ENCODE results near the gene BATF. TPM values are rescaled to one million over a fixed set of nuclear protein-coding genes. Genes with fewer than 3 reads are reported as not detected.

The BATF gene
- total RNA-seq, 1 donor from 2014 or later, result 0.93 TPM

DNA sequence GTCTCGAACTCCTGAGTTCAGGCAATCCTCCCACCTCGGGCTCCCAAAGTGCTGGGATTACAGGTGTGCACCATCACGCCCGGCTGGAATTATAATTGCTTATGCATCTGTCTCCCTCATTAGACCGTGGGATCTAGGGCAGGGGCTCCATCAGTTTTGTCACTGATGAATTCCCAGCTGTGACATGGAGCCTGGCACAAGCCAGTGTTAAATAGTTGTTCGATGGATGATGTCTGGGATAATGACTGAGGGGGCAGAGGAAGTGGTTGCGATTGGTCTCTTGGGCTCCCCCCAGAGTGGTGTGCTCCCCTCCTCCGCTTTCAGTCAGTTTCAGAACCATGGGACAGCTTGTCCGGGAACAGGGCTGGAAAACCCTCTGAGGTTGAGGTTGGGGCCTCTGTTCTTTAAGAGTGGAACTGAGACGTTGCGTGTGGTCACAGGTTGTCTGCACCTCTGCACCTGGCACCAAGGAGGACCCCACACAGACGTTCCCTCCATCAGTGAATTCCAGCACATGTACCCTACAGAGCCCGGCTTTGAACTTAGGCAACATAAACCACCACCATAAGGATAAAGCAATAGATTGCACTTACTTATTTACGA is 30.8 kb upstream of the BATF start:
- Histone ChIP-seq H3K9me3 (replicated peaks) (no peaks in the 10 kb centered on the region), H3K36me3 (no peaks in the 10 kb centered on the region), H3K4me3 (no peak overlapping the region), H3K4me1 (no peaks in the 10 kb centered on the region), H3K27ac (replicated peaks) (no peak overlapping the region), H3K27me3 (ENCODE audit: low read depth) (no peaks in the 10 kb centered on the region)
- intact Hi-C loops (cut with micrococcal nuclease), result no loop called here
- no peak for DNase-seq
- TF ChIP-seq, protein P1, sequence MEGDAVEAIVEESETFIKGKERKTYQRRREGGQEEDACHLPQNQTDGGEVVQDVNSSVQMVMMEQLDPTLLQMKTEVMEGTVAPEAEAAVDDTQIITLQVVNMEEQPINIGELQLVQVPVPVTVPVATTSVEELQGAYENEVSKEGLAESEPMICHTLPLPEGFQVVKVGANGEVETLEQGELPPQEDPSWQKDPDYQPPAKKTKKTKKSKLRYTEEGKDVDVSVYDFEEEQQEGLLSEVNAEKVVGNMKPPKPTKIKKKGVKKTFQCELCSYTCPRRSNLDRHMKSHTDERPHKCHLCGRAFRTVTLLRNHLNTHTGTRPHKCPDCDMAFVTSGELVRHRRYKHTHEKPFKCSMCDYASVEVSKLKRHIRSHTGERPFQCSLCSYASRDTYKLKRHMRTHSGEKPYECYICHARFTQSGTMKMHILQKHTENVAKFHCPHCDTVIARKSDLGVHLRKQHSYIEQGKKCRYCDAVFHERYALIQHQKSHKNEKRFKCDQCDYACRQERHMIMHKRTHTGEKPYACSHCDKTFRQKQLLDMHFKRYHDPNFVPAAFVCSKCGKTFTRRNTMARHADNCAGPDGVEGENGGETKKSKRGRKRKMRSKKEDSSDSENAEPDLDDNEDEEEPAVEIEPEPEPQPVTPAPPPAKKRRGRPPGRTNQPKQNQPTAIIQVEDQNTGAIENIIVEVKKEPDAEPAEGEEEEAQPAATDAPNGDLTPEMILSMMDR (IDR thresholded peaks at IDR 0.05; ENCODE audit: borderline replicate concordance), result no peak

DNA sequence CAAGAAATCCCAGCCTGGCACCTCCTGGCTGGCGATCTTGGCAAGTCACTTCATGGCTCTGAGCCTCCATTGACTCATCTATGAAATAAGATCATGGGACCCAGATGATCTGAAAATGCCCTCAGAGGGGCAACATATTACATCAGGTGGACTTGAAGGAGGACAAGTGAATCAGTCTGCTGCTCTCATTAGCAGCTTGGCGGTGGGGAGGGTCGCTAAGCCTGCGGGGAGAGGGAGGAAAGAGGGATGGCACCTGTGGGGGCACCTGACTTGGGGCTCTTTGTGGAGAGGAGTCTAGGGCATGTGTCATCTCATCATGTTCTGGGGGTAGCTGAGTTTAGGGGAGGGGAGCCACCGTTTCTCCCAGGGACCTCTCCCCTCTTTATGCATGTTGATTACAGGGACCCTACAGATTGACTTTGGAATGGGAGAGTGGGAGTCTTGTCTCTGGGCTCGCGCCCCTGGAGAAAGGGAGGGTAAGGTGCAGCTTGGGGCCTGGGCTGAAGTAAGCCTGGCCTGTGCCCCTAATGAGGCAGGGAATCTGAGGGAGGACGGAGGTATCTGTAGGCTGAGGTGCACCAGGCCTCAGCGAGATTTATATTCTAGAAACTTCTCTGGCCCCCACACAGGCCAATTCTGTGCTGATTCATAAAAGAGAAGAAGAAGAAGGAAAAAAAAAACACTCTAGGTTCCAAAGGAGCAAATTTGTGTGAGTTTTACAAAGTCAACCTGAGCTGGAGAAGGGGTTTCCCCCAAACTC is 29.3 kb upstream of the BATF start:
- TF ChIP-seq, protein P1 (IDR thresholded peaks at IDR 0.05; ENCODE audit: borderline replicate concordance), result no peak
- Histone ChIP-seq H3K4me3 (no peak overlapping the region), H3K36me3 (no peaks in the 10 kb centered on the region), H3K4me1 (no peaks in the 10 kb centered on the region), H3K27ac (replicated peaks) (no peak overlapping the region), H3K9me3 (replicated peaks) (no peaks in the 10 kb centered on the region), H3K27me3 (ENCODE audit: low read depth) (no peaks in the 10 kb centered on the region)
- DNase-seq, result no peak
- intact Hi-C loops (cut with micrococcal nuclease), result no loop called here

DNA sequence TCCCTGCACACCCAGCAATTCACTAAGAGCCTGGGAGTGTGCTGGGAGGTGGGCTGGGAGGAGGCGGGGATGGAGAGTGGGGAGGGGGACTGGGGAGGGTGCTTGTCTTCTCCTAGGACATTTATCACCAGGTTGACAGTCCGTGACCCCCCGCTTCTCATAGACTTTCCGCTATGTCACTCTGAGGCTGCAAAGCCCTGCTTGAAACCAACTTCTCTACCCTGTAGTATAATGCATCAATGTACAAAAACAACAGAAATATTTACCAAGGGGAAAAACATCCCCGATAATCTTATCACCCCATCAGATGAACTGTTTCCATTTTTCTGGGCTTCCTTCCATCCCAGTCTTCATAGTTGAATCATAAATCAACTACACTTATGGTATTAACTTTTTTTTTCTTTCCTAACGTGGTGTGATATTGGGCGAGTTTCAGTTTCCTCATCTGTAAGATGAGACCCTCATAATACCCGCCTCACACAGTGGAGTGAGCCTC is 28.6 kb upstream of the BATF start:
- intact Hi-C loops (cut with micrococcal nuclease), result no loop called here
- no peak overlapping the region for H3K27ac ChIP-seq (replicated peaks)
- TF ChIP-seq, protein P1 (IDR thresholded peaks at IDR 0.05; ENCODE audit: borderline replicate concordance), result no peak
- H3K36me3 ChIP-seq, result no peaks in the 10 kb centered on the region
- H3K4me3 ChIP-seq, result no peak overlapping the region
- H3K27me3 ChIP-seq (ENCODE audit: low read depth), result no peaks in the 10 kb centered on the region
- no peaks in the 10 kb centered on the region for H3K4me1 ChIP-seq
- no peak for DNase-seq
- no peaks in the 10 kb centered on the region for H3K9me3 ChIP-seq (replicated peaks)

DNA sequence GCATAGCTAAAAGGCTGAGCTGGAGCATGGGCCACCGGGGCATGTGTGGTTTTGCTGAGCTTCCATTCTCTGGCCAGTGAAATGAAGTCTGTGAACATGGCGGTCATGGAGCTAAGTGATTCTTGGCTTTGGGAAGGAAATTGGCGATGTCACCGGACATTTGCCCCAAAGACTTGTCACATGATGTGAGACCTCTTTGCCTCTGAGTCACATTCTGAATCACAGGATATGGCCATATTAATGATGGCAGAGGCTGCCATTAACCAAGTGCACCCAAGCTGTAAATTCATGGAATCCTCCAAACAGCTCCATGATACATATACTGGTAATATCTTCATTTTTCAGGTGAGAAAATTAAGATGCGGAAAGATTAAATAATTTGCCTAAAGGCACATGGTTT is 27.4 kb upstream of the BATF start:
- intact Hi-C loops (cut with micrococcal nuclease), result no loop called here
- H3K9me3 ChIP-seq (replicated peaks), result no peaks in the 10 kb centered on the region
- H3K27ac ChIP-seq (replicated peaks), result no peak overlapping the region

DNA sequence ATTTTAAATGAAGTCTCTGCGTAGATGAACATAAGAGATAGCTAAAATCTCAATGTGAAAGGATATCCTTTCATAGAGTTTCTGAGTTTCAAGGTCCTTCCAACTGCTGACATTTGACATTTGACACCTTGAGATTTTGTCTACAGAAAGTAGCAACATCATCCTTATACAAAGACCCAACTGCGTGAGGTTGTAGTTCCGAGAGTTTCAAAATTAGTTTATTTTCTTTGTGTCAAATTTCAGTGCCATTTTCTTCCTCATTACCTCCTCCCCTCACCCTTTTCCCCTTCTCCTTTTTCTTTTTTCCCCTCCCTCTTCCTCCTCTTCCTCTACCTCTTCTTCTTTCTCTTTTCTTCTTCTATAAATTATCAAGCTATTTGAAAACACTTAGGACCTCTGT is 26.9 kb upstream of the BATF start:
- no peak overlapping the region for H3K27ac ChIP-seq (replicated peaks)
- H3K4me3 ChIP-seq, result no peak overlapping the region
- H3K36me3 ChIP-seq, result no peaks in the 10 kb centered on the region
- DNase-seq, result no peak
- no peaks in the 10 kb centered on the region for H3K27me3 ChIP-seq (ENCODE audit: low read depth)
- no peaks in the 10 kb centered on the region for H3K9me3 ChIP-seq (replicated peaks)
- TF ChIP-seq, protein P1 (IDR thresholded peaks at IDR 0.05; ENCODE audit: borderline replicate concordance), result no peak
- H3K4me1 ChIP-seq, result no peaks in the 10 kb centered on the region
- intact Hi-C loops (cut with micrococcal nuclease), result no loop called here

More for the DNA sequence above, 27.4 kb upstream of the BATF start:
- TF ChIP-seq, protein P1 (IDR thresholded peaks at IDR 0.05; ENCODE audit: borderline replicate concordance), result no peak
- H3K4me1 ChIP-seq, result no peaks in the 10 kb centered on the region
- no peaks in the 10 kb centered on the region for H3K27me3 ChIP-seq (ENCODE audit: low read depth)
- no peak overlapping the region for H3K4me3 ChIP-seq
- no peak for DNase-seq
- H3K36me3 ChIP-seq, result no peaks in the 10 kb centered on the region
